K562 (cell line): ENCODE measurements around the gene PMPCB. TPM values are rescaled to one million over a fixed set of nuclear protein-coding genes. Genes with fewer than 3 reads are reported as not detected.

Experiments
- E2F6 ChIP-seq, 2 experiments: IDR thresholded peaks; 2 replicates each; pipeline ENCODE4 v1.6.1; 2011; ENCODE audit warnings: borderline replicate concordance in 1 of 2, control low read depth in 1 of 2, low read depth in 1 of 2, low read length in 1 of 2, mild to moderate bottlenecking in 1 of 2, mixed read lengths in 1 of 2, moderate library complexity in 1 of 2; ENCODE audit not compliant: insufficient read depth in 1 of 2, insufficient read length in 1 of 2, poor library complexity in 1 of 2, severe bottlenecking in 1 of 2; ENCODE audit errors: extremely low read depth in 1 of 2
- MGA ChIP-seq: fragments of 450-650 bp; IDR thresholded peaks from 2 replicates; pipeline ENCODE4 v1.6.1; 2016; ENCODE audit warnings: mild to moderate bottlenecking, moderate library complexity
- POLR2G ChIP-seq: fragments of 200-400 bp; formaldehyde crosslinking; IDR thresholded peaks from 2 replicates; pipeline ENCODE4 v1.6.1; 2017; ENCODE audit warnings: low read depth, mild to moderate bottlenecking, antibody characterized with exemption, low read length, moderate library complexity
- ZBTB33 ChIP-seq: sonication (generic); formaldehyde crosslinking; IDR thresholded peaks from 2 replicates; pipeline ENCODE4 v1.8.1; 2023; ENCODE audit warnings: mild to moderate bottlenecking, missing genetic modification reagents
- polyA plus RNA-seq, 8 experiments: library from polyadenylated mRNA; depleted of rRNA in 4 of 8; stranded (reverse) in 5 of 8; unstranded in 3 of 8; fragments of >200 nt; fragmentation: Nextera tagmentation in 2 of 8; fragmentation: Illumina TruSeq in 1 of 8; extraction: Ambion mirVana in 2 of 8; extraction: Trizol in 1 of 8; gene quantifications; 2 replicates each; pipeline versions ENCODE4 v1.2.1 to v1.2.3, GENCODE V29; 2011 to 2014; ENCODE audit warnings: inconsistent platforms in 1 of 8, missing spikeins in 1 of 8
- total RNA-seq, 7 experiments: library from RNA; depleted of rRNA in 6 of 7; stranded (reverse); fragments of >200 nt in 6 of 7; fragmentation: Illumina TruSeq in 2 of 7; extraction: Trizol in 2 of 7; gene quantifications; 2 replicates each; pipeline versions ENCODE4 v1.2.1 to v1.2.3, GENCODE V29; 2011 to 2021; ENCODE audit warnings: low replicate concordance in 1 of 7

The PMPCB gene
- total and polyA plus RNA-seq, 9 of the 15 experiments (the other 6 are each of a cell fraction or from before 2014, with no cell fraction given): 61.2 to 209 (median 105) TPM

GRCh38 chr7:103279963-103280802 is 17.1 kb upstream of the PMPCB start (continued):
- peak; percentile 46; the same call in 1 of the 2 replicates for TF ChIP-seq MGA
- TF ChIP-seq E2F6 (IDR thresholded peaks at IDR 0.05; ENCODE audit: borderline replicate concordance in 1 of 2, extremely low read depth in 1 of 2, insufficient read depth in 1 of 2, insufficient read length in 1 of 2, low read depth in 1 of 2, low read length in 1 of 2, poor library complexity in 1 of 2, severe bottlenecking in 1 of 2): peak in 1 of 2 experiments; percentile 22
- TF ChIP-seq ZBTB33: peak; percentile 82
- 0 out of 2 replicates have a peak, but pooled peaks have one; percentile 13 for TF ChIP-seq POLR2G
